ENCODE data around the gene CMSS1.
"Not testable (repeated sequence)": the region's sequence is repeated elsewhere in the genome, so short reads cannot be mapped to it uniquely, and the experiment has no call there.

Gene CMSS1

GRCh38 chr3:99823723-99824711 lies 6.4 kb downstream of the CMSS1 start:
- no peak for DNase-seq

DNA sequence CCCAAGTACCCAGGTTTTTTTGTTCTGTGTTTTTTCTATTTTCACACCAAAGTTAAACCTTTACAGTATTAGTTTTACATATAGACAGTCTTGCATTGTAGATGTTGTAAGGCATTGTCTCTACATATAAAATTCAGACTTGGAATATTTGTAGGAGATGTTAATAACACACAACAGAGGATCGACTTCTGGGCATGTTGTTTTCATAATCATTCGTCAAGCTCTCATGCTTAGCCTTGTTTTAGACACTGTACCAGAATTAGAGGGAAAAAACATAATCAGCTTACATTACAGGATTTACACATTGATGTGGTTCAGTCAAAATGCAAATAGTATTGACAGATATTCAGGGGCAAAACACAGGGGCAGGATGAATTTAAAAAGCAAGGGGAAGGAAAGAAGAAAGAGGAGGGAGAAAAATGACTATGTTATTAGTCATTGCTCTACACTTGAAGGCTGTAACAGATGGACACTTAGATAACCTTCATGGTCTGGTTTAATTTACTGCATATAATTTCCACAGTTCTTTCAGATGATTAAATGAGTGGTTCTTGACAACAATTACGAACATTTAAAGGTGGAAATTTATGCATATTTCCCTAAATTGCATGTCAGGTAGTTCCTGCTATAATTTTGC lies 7.5 kb downstream of the CMSS1 start:
- DNase-seq = no peak

DNA sequence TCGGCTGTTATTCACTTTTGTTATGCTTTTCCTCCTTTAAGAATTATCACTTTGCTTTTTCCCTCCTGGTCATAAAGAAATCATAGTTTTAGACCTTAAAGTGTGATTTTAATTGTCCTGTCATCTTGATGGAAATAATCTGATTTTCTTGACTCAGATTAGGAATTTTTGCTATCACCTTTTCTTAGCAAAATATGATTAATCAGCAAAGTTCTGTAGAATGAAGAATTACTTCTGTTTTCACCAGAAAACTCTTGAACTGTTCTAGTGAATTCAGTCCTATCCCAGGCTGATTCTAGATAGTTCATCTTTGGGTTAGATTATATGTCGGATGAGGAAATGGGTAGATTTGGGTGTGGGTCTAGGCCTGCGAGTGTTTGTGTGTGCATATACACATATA lies 12.2 kb downstream of the CMSS1 start:
- DNase-seq = no peak

- no peak for DNase-seq
These were observed 16.0 kb downstream of the CMSS1 start for GRCh38 chr3:99833617-99834205.

DNA sequence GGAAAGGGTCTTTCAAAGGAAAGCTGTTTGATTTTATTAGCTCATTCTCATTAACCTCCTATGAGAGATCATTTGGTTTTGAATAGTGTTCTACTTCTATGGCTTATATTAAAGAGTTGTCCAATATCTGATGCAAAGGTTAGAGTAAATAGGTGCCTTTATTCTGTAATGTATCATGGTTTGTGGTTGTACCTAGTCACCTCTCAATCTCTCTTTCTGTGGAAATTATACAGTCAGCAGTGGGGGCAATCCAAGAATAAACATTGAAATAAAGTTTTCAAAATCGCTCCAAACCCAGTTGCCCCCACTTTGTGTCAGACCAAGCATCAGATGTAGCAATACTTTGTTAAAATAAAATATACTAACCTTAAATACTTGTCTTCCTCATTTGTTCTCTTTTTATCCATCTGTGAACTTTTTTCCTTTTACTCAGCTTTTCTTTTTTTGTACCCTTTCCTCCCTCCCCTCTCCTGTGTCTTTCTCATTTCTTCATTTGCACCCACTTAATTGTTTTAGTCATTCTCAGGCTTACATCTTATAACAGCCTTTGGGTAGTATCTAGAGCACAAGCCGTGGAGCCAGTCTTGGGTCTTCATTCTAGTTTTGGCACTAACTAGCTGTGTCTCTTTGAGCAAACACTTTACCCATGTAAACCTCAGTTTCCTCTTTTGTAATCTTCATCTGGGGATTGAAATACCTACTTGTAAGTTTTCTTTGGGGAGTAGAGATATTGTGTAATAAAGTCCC lies 16.7 kb downstream of the CMSS1 start:
- DNase-seq = no peak

GRCh38 chr3:99836681-99837080 lies 19.0 kb downstream of the CMSS1 start:
- no peak for DNase-seq

DNA sequence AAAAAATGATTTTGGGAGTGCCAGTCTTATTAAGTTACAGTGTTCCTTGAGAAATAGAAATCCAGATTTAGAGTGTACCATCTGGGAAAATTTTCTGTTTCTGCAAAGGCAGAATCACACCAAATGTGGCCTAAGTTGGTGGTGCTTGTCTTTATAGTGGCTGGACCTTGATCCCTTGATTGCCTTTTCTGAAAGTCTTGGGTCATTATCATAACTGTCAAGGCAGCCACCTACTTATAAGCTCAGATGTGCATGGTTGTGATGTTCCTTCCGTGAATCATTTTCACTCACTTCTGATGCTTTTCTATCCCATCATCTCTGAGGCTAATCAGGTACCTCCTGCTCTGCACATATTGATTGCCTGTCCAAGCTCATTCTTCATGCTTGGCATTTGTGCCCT lies 20.1 kb downstream of the CMSS1 start:
- no peak for DNase-seq

DNA sequence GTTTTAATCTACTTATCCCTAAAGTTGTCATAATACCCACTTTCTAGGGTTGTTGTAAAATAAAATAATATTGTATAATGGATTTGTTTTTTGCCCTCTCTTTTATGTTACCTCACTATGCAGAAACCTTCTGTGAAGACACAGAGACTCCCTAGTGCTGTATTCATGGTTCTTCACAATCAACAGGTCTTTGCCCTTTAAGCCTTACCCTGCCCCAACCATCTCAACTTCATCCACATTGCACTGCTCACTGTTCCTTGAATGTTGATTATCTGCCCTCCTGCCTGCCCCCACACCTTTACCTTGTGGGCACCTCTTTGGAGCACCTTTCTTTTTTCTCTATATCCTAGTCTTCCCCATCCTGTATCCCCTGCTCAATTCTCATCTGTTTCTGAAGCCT lies 21.1 kb downstream of the CMSS1 start:
- DNase-seq = no peak

GRCh38 chr3:99839613-99840012 lies 22.0 kb downstream of the CMSS1 start:
- no peak for DNase-seq

GRCh38 chr3:99841949-99842348 lies 24.3 kb downstream of the CMSS1 start:
- not testable (repeated sequence) for DNase-seq

DNA sequence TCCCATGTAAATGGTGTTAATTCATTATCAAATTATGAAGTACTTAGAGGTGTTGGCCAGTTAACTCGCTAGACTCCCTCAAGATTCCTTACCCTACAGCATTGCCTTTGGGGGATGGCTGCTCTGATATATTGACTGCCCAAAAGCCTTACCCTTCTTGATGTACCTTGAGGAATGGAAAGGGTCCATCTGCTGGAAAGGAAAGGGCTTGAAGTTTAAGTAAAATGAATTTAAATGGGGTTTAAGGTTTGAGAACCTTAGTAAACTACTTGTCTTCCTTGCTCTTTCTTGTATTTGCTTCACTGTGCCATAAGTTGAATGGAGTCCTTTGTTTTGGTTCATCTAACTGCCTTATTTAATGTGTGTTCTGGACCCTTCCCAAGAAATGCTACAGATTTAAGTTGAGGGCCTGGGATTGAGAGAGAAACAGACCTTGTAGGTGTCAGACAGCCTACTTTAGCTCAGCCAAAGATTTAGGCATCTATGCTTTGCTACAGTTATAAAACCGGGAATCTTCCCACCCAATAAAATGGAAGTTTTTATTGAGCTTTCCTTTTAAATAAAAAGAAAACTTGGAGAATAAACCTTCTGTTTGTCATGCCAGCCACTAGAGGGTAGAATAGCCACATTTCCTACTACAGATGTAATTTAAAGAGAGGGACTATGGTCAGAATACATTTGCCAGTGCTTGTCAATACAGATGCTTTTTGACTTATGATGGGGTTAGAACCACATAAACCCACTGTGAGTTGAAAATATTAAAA lies 25.3 kb downstream of the CMSS1 start:
- no peak for DNase-seq

- DNase-seq = no peak
These were observed 26.1 kb downstream of the CMSS1 start for GRCh38 chr3:99843590-99844258.

DNA sequence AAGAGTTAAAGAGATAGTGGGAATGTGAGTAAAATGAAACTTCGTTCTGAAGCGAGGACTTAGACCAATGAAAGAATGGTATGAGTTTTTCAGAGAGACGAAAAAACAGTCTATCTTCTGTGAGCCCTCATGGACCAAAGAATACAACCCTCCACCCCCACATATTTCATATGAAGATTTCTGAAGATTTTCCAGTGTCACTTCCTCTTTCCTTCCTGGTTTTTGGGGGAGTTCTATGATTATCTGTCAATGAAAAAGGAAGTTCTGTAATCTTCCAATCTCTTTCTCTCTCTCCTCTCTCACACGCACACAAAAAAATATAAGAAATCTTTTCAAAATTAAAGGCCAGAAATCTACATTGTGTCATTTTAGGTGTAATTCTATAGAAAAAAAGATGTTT lies 27.7 kb downstream of the CMSS1 start:
- DNase-seq = no peak

DNA sequence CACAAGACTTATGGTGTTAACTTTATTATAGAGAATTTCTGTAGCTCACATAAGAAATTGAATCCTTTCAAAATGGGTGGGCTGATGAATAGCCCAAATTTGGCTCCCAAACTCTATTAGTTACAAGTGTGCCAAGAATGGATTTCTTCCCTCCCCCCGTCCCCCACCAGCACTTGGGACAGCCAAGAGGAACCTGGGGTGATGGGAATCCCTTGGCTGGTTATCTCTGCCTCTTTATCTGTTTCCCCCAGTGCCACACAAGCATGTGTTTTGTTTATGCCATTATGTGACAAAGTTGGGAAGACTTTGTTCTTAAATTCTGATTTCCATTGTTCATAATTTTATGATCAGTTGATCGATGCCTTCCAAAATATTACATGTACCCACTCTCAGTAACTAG lies 28.3 kb downstream of the CMSS1 start:
- DNase-seq = no peak

- DNase-seq = no peak
These were observed 29.0 kb downstream of the CMSS1 start for GRCh38 chr3:99846477-99847160.

GRCh38 chr3:99848433-99848832 lies 30.8 kb downstream of the CMSS1 start:
- DNase-seq = no peak

- DNase-seq = no peak
These were observed 32.9 kb downstream of the CMSS1 start for GRCh38 chr3:99850608-99851007.

- no peak for DNase-seq
These were observed 34.3 kb downstream of the CMSS1 start for GRCh38 chr3:99851955-99852354.

- no peak for DNase-seq
These were observed 35.2 kb downstream of the CMSS1 start for GRCh38 chr3:99852851-99853250.

- DNase-seq = no peak
These were observed 37.2 kb downstream of the CMSS1 start for GRCh38 chr3:99854756-99855298.

- no peak for DNase-seq
These were observed 38.2 kb downstream of the CMSS1 start for GRCh38 chr3:99855900-99856299.

All from activated CD8-positive, alpha-beta memory T cell treated with anti-CD3 and anti-CD28 coated beads, Interleukin-2, amount 50 U/mL, for 48 hours (primary cell).